HUES64 (cell line): ENCODE measurements around the gene RAB31.

ENCODE experiments used
- H3K27ac ChIP-seq: 2 replicates; pipeline ENCODE4 v1.7.0; 2013; ENCODE audit warnings: low read depth, low read length, inconsistent platforms
- H3K27me3 ChIP-seq: 2 replicates; pipeline ENCODE4 v1.6.1; 2013; ENCODE audit warnings: mild to moderate bottlenecking, low read length; ENCODE audit not compliant: insufficient read depth
- H3K36me3 ChIP-seq: 2 replicates; pipeline ENCODE4 v1.6.1; 2013; ENCODE audit warnings: mild to moderate bottlenecking, low read length; ENCODE audit not compliant: insufficient read depth
- H3K4me1 ChIP-seq: 2 replicates; pipeline ENCODE4 v1.6.1; 2013; ENCODE audit warnings: mild to moderate bottlenecking, low read length, moderate library complexity; ENCODE audit not compliant: insufficient read depth
- H3K4me3 ChIP-seq: 2 replicates; pipeline ENCODE4 v1.5.1; 2013; ENCODE audit warnings: mild to moderate bottlenecking, low read length, moderate library complexity
- H3K9ac ChIP-seq: 2 replicates; pipeline ENCODE4 v1.6.1; 2013; ENCODE audit warnings: mild to moderate bottlenecking, low read depth, low read length
- H3K9me3 ChIP-seq: 2 replicates; pipeline ENCODE4 v1.6.1; 2013; ENCODE audit warnings: low read depth, low read length; ENCODE audit not compliant: insufficient read depth
- WGBS: fragments of 150-250, 120-280 bp; methylation state at CpG from one replicate; pipeline ENCODE4 v1.1.7; 2013; ENCODE audit warnings: missing lambda C conversion rate; 5-methylcytosine and 5-hydroxymethylcytosine counted together

Gene RAB31

GRCh38 chr18:9706081-9706935 lies 1.8 kb upstream of the RAB31 start:
- H3K4me3 ChIP-seq, result no peak overlapping the region
- peaks cover 53% of the 10 kb centered on the region for H3K27me3 ChIP-seq
- no peak overlapping the region for H3K27ac ChIP-seq
- no peak overlapping the region for H3K9ac ChIP-seq
- peaks cover 22% of the 10 kb centered on the region for H3K4me1 ChIP-seq
- no peaks in the 10 kb centered on the region for H3K36me3 ChIP-seq
- H3K9me3 ChIP-seq, result no peaks in the 10 kb centered on the region
- 78% methylated on average over 12 of the region's 12 CpGs for WGBS

- Histone ChIP-seq H3K27me3 (peaks cover 58% of the 10 kb centered on the region), H3K9ac (no peak overlapping the region; the same call in 1 of the 2 replicates), H3K4me3 (peak overlapping the region; percentile 70)
These were observed 582 bp upstream of the RAB31 start for GRCh38 chr18:9707381-9708056.

GRCh38 chr18:9708434-9709303 lies 568 bp downstream of the RAB31 start:
- peak overlapping the region; percentile 56 for H3K9ac ChIP-seq
- no peak overlapping the region for H3K27ac ChIP-seq
- H3K4me3 ChIP-seq, result peak overlapping the region; percentile 70
- H3K4me1 ChIP-seq, result peaks cover 22% of the 10 kb centered on the region
- no peaks in the 10 kb centered on the region for H3K9me3 ChIP-seq
- WGBS, result under 1% methylated on average over 84 of the region's 84 CpGs
- peaks cover 58% of the 10 kb centered on the region for H3K27me3 ChIP-seq
- H3K36me3 ChIP-seq, result no peaks in the 10 kb centered on the region

More at GRCh38 chr18:9707381-9708056, 582 bp upstream of the RAB31 start:
- no peaks in the 10 kb centered on the region for H3K36me3 ChIP-seq
- no peak overlapping the region for H3K27ac ChIP-seq
- peaks cover 22% of the 10 kb centered on the region for H3K4me1 ChIP-seq
- no peaks in the 10 kb centered on the region for H3K9me3 ChIP-seq
- 14% methylated on average over 31 of the region's 31 CpGs for WGBS

- Histone ChIP-seq H3K4me1 (peaks cover 20% of the 10 kb centered on the region), H3K36me3 (no peaks in the 10 kb centered on the region), H3K27ac (no peak overlapping the region), H3K9me3 (no peaks in the 10 kb centered on the region), H3K4me3 (peak overlapping the region; percentile 70), H3K9ac (peak overlapping the region; percentile 56; the same call in 1 of the 2 replicates), H3K27me3 (peaks cover 58% of the 10 kb centered on the region)
- WGBS, result 13% methylated on average over 18 of the region's 18 CpGs
These were observed 1.3 kb downstream of the RAB31 start for GRCh38 chr18:9709304-9709877.

- H3K4me1 ChIP-seq, result peaks cover 18% of the 10 kb centered on the region
- no peak overlapping the region for H3K9ac ChIP-seq
- H3K4me3 ChIP-seq, result peak overlapping the region; percentile 70; the same call in 1 of the 2 replicates
- 88% methylated on average over 4 of the region's 4 CpGs for WGBS
- H3K27ac ChIP-seq, result no peak overlapping the region
- H3K27me3 ChIP-seq, result peaks cover 58% of the 10 kb centered on the region
- no peaks in the 10 kb centered on the region for H3K9me3 ChIP-seq
- H3K36me3 ChIP-seq, result no peaks in the 10 kb centered on the region
These were observed 1.9 kb downstream of the RAB31 start for GRCh38 chr18:9710037-9710436.

- Histone ChIP-seq H3K9ac (no peak overlapping the region), H3K27ac (no peak overlapping the region), H3K9me3 (no peaks in the 10 kb centered on the region), H3K36me3 (no peaks in the 10 kb centered on the region), H3K4me3 (no peak overlapping the region), H3K4me1 (peaks cover 14% of the 10 kb centered on the region), H3K27me3 (peaks cover 50% of the 10 kb centered on the region)
- WGBS, result 71% methylated on average over 7 of the region's 7 CpGs
These were observed 3.4 kb downstream of the RAB31 start for GRCh38 chr18:9711361-9712129.

GRCh38 chr18:9712130-9712577 lies 4.1 kb downstream of the RAB31 start:
- no peak overlapping the region for H3K9ac ChIP-seq

GRCh38 chr18:9712611-9713010 lies 4.5 kb downstream of the RAB31 start:
- Histone ChIP-seq H3K9me3 (no peaks in the 10 kb centered on the region), H3K9ac (no peak overlapping the region), H3K4me3 (no peak overlapping the region), H3K4me1 (peaks cover 3% of the 10 kb centered on the region), H3K27ac (no peak overlapping the region), H3K27me3 (peaks cover 39% of the 10 kb centered on the region), H3K36me3 (no peaks in the 10 kb centered on the region)
- WGBS, result 98% methylated on average over 2 of the region's 3 CpGs

More at GRCh38 chr18:9712130-9712577, 4.1 kb downstream of the RAB31 start:
- no peak overlapping the region for H3K4me3 ChIP-seq
- WGBS, result 85% methylated on average over 5 of the region's 5 CpGs
- no peak overlapping the region for H3K27ac ChIP-seq
- no peaks in the 10 kb centered on the region for H3K36me3 ChIP-seq
- peaks cover 8% of the 10 kb centered on the region for H3K4me1 ChIP-seq
- H3K27me3 ChIP-seq, result peaks cover 44% of the 10 kb centered on the region
- H3K9me3 ChIP-seq, result no peaks in the 10 kb centered on the region

- Histone ChIP-seq H3K9me3 (no peaks in the 10 kb centered on the region), H3K27me3 (peaks cover 21% of the 10 kb centered on the region), H3K9ac (no peak overlapping the region), H3K4me1 (peaks cover 4% of the 10 kb centered on the region; the same call in 1 of the 2 replicates), H3K27ac (no peak overlapping the region), H3K36me3 (no peaks in the 10 kb centered on the region), H3K4me3 (no peak overlapping the region)
- 91% methylated on average over 9 of the region's 10 CpGs for WGBS
These were observed 6.4 kb downstream of the RAB31 start for GRCh38 chr18:9714266-9715087.
